Keratinocyte (primary cell): ENCODE results near the gene DEPDC5. TPM values are rescaled to one million over a fixed set of nuclear protein-coding genes. Genes with fewer than 3 reads are reported as not detected.

Source experiments
- DNase-seq: peaks from one replicate; pipeline ENCODE4 v3.0.0-alpha.2; 2011; ENCODE audit warnings: low read depth, missing footprints, low spot score
- FAIRE-seq: peaks from 2 replicates; lab custom pipeline; 2011; peaks lifted over from hg19 to GRCh38; lab: Jason Lieb, UNC
- H2AFZ ChIP-seq: 2 replicates; pipeline ENCODE4 v1.6.0; 2012; ENCODE audit warnings: low read length, control low read depth, inconsistent platforms; ENCODE audit not compliant: control insufficient read depth
- H3K27ac ChIP-seq: 2 replicates; pipeline ENCODE4 v1.5.1; 2011; ENCODE audit warnings: low read length; ENCODE audit not compliant: control insufficient read depth, insufficient read depth
- H3K27me3 ChIP-seq: 3 replicates; pipeline ENCODE4 v1.6.0; 2011; ENCODE audit warnings: low read length; ENCODE audit not compliant: control insufficient read depth, insufficient read depth; ENCODE audit errors: extremely low read depth
- H3K36me3 ChIP-seq, 2 experiments: 2 replicates in 1 of 2; 3 replicates in 1 of 2; pipeline ENCODE4 v1.5.1; 2011; ENCODE audit warnings: low read length in 2 of 2, mild to moderate bottlenecking in 1 of 2; ENCODE audit not compliant: control insufficient read depth in 2 of 2, insufficient read depth in 2 of 2; ENCODE audit errors: extremely low read depth in 1 of 2
- H3K4me1 ChIP-seq: 3 replicates; pipeline ENCODE4 v1.5.1; 2011; ENCODE audit warnings: low read length; ENCODE audit not compliant: control insufficient read depth, insufficient read depth; ENCODE audit errors: extremely low read depth
- H3K4me2 ChIP-seq: 3 replicates; pipeline ENCODE4 v1.6.0; 2011; ENCODE audit warnings: low read depth, low read length; ENCODE audit not compliant: control insufficient read depth, insufficient read depth; ENCODE audit errors: extremely low read depth
- H3K4me3 ChIP-seq, 3 experiments: fragments of 200-600 bp in 1 of 3; sonication (generic) in 1 of 3; 2 replicates in 2 of 3; 3 replicates in 1 of 3; pipeline ENCODE4 v1.5.1; 2011 to 2016; ENCODE audit warnings: low read length in 3 of 3, mild to moderate bottlenecking in 3 of 3, control low read depth in 2 of 3, inconsistent platforms in 1 of 3, low read depth in 1 of 3, mixed read lengths in 1 of 3, mixed run types in 1 of 3, moderate library complexity in 1 of 3; ENCODE audit not compliant: control insufficient read depth in 2 of 3, insufficient read depth in 2 of 3; ENCODE audit errors: extremely low read depth in 1 of 3
- H3K79me2 ChIP-seq: 2 replicates; pipeline ENCODE4 v1.6.0; 2012; ENCODE audit warnings: low read length; ENCODE audit not compliant: control insufficient read depth, insufficient read depth
- H3K9ac ChIP-seq: 3 replicates; pipeline ENCODE4 v1.6.0; 2011; ENCODE audit warnings: low read length; ENCODE audit not compliant: control insufficient read depth, insufficient read depth; ENCODE audit errors: extremely low read depth
- H3K9me1 ChIP-seq: 3 replicates; pipeline ENCODE4 v1.6.0; 2011; ENCODE audit warnings: low read length; ENCODE audit not compliant: control insufficient read depth, insufficient read depth; ENCODE audit errors: extremely low read depth
- H3K9me3 ChIP-seq: 2 replicates; pipeline ENCODE4 v1.5.1; 2012; ENCODE audit warnings: low read depth, low read length; ENCODE audit not compliant: control insufficient read depth
- H4K20me1 ChIP-seq: 3 replicates; pipeline ENCODE4 v1.6.0; 2011; ENCODE audit warnings: low read length; ENCODE audit not compliant: control insufficient read depth, insufficient read depth; ENCODE audit errors: extremely low read depth
- EZH2 ChIP-seq: IDR thresholded peaks from one replicate; pipeline ENCODE4 v1.6.1; 2012; ENCODE audit warnings: inconsistent platforms, mild to moderate bottlenecking, low read length, moderate library complexity
- dilution Hi-C: fragments of 300-500 bp; cut with MboI; formaldehyde crosslinking; loops from one replicate; pipeline ENCODE4 v1.7.0; 2020; ENCODE audit warnings: low sequenced_read_pairs; ENCODE audit not compliant: extremely low pct_ligation_motif_present
- polyA plus RNA-seq, 5 experiments: library from polyadenylated mRNA; depleted of rRNA in 3 of 5; stranded (reverse) in 3 of 5; stranded (forward) in 1 of 5; unstranded in 1 of 5; fragments of >200 nt; gene quantifications; 1 replicate in 1 of 5; 2 replicates in 3 of 5; 3 replicates in 1 of 5; pipeline versions ENCODE4 v1.2.1 to v1.2.3, GENCODE V29; 2011 to 2012; ENCODE audit warnings: missing spikeins in 2 of 5, low read depth in 1 of 5, low replicate concordance in 1 of 5
- TF ChIP-seq, protein P1 (sequence below), 3 experiments: IDR thresholded peaks in 1 of 3; conservative IDR thresholded peaks in 1 of 3; optimal IDR thresholded peaks in 1 of 3; 2 replicates in 2 of 3; 3 replicates in 1 of 3; pipeline versions ENCODE3 to v1.5.1; 2011; ENCODE audit warnings: low read length in 3 of 3, mild to moderate bottlenecking in 3 of 3, moderate library complexity in 2 of 3, control low read depth in 1 of 3, inconsistent platforms in 1 of 3; ENCODE audit not compliant: insufficient read depth in 2 of 3; ENCODE audit errors: extremely low read depth in 1 of 3

The DEPDC5 gene
- polyA plus RNA-seq, 1 donor (not counting 4 experiments of a cell fraction or from before 2014, with no cell fraction given): 9.7 TPM

DNA sequence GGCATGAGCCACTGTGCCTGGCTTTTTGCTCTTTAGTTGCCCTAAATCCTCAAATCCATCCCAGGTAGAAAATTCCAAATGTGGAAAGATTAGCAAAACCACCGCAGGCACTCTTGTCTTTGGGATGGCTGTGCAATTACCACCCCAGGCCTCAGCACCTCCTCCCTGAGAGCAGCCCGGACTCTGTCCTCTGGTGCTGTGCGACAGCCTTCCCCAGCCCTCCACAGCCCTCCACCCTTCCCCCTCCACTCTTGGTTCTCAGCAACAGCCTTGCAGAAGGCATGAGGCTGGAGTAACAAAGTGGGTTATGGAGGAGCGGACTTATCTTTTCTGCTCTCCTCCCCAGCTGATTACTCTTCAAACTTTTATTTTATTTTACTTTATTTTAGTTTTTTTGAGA lies 145.8 kb downstream of the DEPDC5 start:
- dilution Hi-C loops: no loop called here
- no peak overlapping the region for H3K9ac ChIP-seq
- no peak overlapping the region for H3K4me3 ChIP-seq
- no peaks in the 10 kb centered on the region for H3K4me1 ChIP-seq
- DNase-seq (no peak), FAIRE-seq (no peak)
- no peak overlapping the region for H2AFZ ChIP-seq
- no peaks in the 10 kb centered on the region for H3K27me3 ChIP-seq
- no peak overlapping the region for H3K4me2 ChIP-seq
- H4K20me1 ChIP-seq: no peaks in the 10 kb centered on the region
- H3K9me1 ChIP-seq: no peaks in the 10 kb centered on the region
- TF ChIP-seq, protein P1, sequence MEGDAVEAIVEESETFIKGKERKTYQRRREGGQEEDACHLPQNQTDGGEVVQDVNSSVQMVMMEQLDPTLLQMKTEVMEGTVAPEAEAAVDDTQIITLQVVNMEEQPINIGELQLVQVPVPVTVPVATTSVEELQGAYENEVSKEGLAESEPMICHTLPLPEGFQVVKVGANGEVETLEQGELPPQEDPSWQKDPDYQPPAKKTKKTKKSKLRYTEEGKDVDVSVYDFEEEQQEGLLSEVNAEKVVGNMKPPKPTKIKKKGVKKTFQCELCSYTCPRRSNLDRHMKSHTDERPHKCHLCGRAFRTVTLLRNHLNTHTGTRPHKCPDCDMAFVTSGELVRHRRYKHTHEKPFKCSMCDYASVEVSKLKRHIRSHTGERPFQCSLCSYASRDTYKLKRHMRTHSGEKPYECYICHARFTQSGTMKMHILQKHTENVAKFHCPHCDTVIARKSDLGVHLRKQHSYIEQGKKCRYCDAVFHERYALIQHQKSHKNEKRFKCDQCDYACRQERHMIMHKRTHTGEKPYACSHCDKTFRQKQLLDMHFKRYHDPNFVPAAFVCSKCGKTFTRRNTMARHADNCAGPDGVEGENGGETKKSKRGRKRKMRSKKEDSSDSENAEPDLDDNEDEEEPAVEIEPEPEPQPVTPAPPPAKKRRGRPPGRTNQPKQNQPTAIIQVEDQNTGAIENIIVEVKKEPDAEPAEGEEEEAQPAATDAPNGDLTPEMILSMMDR (optimal IDR thresholded peaks at IDR 0.05 in 1 of 3, IDR thresholded peaks at IDR 0.05 in 1 of 3, conservative IDR thresholded peaks at IDR 0.05 in 1 of 3; ENCODE audit: extremely low read depth in 1 of 3, insufficient read depth in 2 of 3, low read length in 3 of 3): no peak
- no peak for TF ChIP-seq EZH2
- H3K79me2 ChIP-seq: no peaks in the 10 kb centered on the region
- no peak overlapping the region for H3K27ac ChIP-seq
- peaks cover 5 to 10% of the 10 kb centered on the region in 2 experiments for H3K36me3 ChIP-seq
- no peaks in the 10 kb centered on the region for H3K9me3 ChIP-seq

GRCh38 chr22:31901388-31902137 lies 147.7 kb downstream of the DEPDC5 start:
- Histone ChIP-seq H3K27ac (no peak overlapping the region), H3K27me3 (no peaks in the 10 kb centered on the region), H3K36me3 (peaks cover 4 to 5% of the 10 kb centered on the region in 2 experiments), H2AFZ (no peak overlapping the region), H3K4me2 (no peak overlapping the region), H3K4me3 (no peak overlapping the region), H3K79me2 (no peaks in the 10 kb centered on the region), H3K9me3 (no peaks in the 10 kb centered on the region), H4K20me1 (no peaks in the 10 kb centered on the region), H3K9me1 (no peaks in the 10 kb centered on the region), H3K9ac (no peak overlapping the region), H3K4me1 (no peaks in the 10 kb centered on the region)
- TF ChIP-seq, protein P1 (optimal IDR thresholded peaks at IDR 0.05 in 1 of 3, IDR thresholded peaks at IDR 0.05 in 1 of 3, conservative IDR thresholded peaks at IDR 0.05 in 1 of 3; ENCODE audit: extremely low read depth in 1 of 3, insufficient read depth in 2 of 3, low read length in 3 of 3): no peak
- TF ChIP-seq EZH2: no peak
- FAIRE-seq: no peak
- dilution Hi-C loops: no loop called here
- DNase-seq: no peak
